GM19043 (cell line): Measurements from ENCODE around the gene WEE2.
A peak's percentile ranks its signal among the peaks of the same experiment; 100 is the strongest.
"Not testable (repeated sequence)": the region's sequence is repeated elsewhere in the genome, so short reads cannot be mapped to it uniquely, and the experiment has no call there.

ENCODE experiments used
- ATAC-seq: cut with Tn5 transposase; IDR thresholded peaks from one replicate; pipeline ENCODE4 v1.9.1; 2021; ENCODE audit warnings: low read depth; ENCODE audit not compliant: unreplicated experiment

Gene WEE2

DNA sequence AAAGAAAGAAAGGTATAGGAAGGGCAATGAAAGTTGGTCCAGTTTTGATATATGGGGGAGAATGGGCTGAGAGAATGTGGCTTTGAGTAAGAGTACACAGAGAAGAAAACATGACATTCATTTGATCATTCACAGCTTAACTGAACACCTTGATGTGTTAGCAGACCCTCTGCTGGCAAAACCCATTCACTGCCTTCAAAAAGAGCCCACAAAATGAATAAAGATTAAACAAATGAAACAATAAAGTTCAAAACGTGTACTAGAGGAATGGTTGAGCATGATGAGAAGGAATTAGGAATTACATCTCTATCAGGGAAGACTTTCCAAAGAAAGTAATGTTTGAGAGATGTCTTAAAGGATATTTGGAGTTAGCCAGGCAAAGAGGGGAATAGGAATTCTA, 2.1 kb downstream of the WEE2 start:
- no peak for ATAC-seq

DNA sequence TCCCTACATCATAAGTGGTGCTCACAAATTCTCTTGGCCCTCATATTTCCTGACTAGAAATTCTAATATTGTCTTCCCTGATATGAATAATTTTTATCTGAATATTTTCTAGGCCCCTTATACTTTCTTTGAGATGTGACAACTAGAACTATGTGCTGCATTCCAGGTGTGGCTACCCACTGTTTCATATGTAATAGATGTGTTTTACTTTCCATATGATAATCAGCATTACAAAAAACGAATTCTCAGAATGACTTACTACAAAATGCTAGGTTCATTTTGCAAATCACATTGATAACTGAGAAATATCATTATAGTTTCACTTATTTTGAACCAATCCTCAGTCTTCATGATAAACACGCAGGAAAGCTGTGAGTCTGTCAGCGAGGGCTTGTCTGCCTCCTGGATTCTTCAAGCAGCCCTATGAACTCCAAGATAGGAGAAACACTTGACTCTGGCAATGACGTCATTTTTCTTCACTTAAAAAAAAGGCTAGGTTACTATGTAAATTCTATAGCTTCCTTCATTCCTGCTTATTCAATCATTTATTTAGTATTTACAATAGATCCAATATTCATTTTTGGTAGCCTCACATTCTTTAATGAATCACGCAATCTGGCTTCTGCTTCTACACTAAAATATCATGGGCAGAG, 4.6 kb downstream of the WEE2 start:
- no peak for ATAC-seq

GRCh38 chr7:141713890-141714289, 5.7 kb downstream of the WEE2 start:
- ATAC-seq = no peak

DNA sequence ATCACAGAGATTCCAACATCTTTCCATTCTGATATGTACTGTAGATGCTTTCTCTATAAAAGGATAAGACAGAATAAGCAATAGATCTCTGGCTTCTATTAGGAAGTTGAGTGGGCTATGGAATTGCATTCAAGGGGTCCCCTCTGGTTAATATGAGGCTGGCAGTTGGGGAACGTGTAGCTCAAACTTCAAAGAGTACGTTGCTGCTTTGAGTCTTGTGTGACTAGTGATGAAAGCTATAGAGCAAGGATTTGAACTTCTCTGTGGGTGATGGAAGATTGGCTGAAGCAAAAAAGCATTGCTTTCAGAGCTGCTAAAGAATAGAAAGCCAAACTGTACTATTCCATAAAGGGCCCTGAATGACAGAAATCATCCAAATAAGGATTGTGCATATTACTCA, 6.4 kb downstream of the WEE2 start:
- no peak for ATAC-seq

DNA sequence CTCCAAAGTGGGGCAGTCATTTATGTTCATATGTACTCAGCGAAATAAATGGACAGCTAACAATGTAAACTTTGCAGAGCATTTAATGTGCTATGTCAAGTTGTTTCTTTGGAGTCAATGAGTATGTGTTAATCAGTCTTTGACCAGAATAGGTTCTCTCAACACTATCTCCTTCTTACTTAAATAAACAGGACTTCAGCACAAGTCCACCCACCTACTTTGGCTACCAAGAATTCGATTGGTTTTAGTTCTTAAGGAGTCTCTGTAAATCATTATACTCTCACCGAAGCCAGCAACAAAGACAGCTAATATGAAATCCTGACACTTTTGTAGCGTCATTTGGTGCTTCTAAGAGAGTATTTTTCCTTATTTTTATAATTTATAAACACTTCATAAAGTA, 6.9 kb downstream of the WEE2 start:
- no peak for ATAC-seq

GRCh38 chr7:141715794-141716689, 7.9 kb downstream of the WEE2 start:
- no peak for ATAC-seq

DNA sequence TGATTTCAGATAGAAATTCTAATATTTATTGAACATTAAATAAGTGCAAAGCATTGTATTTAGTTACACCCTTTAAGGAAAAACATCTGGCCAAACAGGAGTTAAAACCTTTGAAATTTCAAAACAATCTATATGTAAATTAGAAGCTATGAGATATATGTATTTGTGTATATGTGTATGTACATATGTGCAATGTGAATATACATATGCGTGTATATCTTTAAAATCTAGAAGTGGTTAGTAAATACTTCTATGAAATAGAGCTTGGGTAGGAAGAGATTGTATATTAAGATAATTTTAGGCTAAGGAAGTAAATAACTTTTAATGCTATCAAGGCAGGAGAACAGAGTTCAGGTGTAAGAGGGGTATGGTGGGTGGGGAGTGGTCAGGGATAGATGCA, 9.3 kb downstream of the WEE2 start:
- ATAC-seq = no peak

- no peak for ATAC-seq
Measured at GRCh38 chr7:141722529-141722928, 14.4 kb downstream of the WEE2 start.

- no peak for ATAC-seq
Measured at GRCh38 chr7:141729020-141729419, 20.9 kb downstream of the WEE2 start.

DNA sequence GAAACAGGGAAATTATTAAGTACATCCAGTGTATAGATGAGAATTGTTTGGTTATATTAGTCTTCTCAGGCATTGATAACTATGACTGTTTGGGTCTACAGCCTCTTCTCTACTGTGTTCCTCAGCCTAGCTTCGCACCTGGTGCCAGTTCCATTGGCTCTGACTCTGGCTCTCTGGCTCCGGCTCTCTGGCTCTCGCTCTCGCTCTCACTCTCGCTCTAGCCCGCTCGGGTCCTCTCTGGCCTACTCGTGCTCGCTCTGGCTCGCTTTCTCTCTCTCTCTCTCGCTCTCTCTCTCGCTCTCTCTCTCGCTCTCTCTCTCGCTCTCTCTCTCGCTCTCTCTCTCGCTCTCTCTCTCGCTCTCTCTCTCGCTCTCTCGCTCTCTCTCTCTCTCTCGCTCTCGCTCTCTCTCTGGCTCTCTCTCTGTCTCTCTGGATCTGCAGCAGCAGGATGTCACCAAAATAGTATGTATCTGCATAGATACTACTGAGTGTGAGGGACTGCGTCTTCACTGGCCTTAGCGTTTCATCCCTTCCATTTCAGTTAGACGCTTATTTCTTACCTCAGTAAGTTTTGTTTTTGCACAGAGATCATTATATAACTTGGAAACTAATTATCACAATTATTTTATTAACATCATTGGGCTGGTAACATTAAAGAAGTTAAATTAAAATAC, 23.5 kb downstream of the WEE2 start:
- no peak for ATAC-seq

DNA sequence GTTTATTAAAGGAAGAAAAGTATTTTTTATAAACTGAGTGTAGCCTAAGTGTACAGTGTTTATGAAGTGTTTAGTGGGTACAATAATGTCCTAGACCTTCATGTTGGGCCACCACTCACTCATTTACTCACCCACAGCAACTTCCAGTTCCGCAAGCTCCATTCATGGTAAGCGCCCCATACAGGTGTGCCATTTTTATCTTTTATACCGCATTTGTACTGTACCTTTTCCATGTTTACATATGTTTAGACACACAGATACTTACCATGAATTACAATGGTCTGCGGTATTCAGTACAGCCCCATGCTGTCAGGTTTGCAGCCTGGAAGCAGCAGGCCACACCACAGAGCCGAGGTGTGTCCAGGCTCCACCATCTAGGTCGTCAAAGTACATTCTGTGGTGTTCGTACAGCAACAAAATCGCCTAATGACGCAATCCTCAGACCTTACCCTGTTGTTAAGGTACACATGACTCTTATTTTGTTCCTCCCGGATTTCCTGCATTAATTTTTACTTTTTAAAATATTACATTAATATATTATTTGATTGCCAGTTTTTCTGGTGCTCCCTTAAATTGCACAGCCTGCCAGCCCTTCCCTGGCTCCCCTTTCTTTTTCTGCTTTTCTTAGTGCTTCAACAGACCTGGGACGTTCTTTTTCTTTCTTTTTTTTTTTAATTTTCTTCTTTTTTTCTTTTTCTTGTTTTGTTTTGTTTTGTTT, 29.1 kb downstream of the WEE2 start:
- no peak for ATAC-seq

- ATAC-seq = peak; percentile 85
Measured at GRCh38 chr7:141737836-141738591, 29.9 kb downstream of the WEE2 start, which contains the start of gene SSBP1. Gene SSBP1 (plus strand): TSS chr7:141738358. CDS start chr7:141739167, 809 bp downstream.

DNA sequence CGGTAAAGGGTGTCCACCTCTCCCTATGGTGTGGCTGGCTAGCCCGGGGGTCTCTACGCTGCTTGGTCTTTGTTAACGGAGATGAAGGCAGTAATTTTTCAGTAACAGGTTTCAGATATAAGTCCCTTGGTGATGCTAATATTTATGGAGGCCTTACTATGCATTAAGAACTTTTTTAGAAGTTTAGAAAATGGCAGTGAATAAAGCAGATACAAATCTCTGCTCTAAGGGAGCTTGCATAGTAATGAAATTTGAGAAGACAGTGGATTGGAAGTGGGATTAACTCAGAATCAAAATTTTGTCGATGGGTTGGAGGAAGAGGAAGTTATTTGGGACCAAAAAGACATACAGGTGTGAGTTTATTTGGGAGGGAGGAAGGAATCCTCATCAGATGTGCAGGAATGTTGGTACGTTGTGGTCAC, 30.4 kb downstream of the WEE2 start:
- peak; percentile 34 for ATAC-seq

- ATAC-seq = no peak
Measured at GRCh38 chr7:141739250-141739649, 31.1 kb downstream of the WEE2 start.

DNA sequence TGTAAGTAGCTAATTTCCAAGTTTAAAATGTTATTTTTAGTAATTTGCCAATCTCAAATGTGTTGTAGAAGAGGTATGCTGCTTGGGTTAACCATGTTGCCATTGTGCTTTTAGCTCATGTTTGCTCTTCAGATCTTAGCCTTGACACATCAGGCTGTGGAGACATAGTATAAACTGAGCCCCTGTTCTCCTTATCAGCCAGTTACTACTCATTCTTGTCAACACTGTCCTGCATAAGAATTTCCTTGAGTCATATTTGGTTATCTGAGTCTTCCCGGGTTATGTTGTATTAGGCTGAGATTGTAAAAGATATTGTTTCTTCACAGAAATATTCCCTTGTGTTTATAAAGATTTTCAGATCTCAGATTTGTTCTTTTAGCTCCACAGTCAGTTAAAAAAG, 34.1 kb downstream of the WEE2 start:
- ATAC-seq = no peak

GRCh38 chr7:141744131-141744530, 36.0 kb downstream of the WEE2 start:
- ATAC-seq = no peak

DNA sequence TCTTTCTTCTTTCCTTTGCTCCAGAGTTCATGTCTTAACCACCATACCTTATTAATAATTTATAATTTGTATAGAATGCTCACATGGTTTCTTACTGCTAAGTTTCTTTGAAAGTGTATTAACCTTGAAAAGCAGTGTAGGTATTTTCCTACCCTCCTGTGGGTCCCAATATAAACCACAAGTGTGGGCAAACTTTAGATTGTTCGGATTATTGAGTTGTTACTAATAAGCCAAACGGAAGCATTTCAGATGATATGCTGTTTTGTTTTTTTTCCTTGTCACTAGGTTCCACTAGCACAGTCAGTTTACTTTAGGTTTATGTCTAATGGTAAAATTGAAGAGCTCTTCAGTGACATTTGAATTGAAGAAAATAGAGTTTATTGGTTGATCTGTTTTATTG, 40.2 kb downstream of the WEE2 start:
- ATAC-seq = no peak

DNA sequence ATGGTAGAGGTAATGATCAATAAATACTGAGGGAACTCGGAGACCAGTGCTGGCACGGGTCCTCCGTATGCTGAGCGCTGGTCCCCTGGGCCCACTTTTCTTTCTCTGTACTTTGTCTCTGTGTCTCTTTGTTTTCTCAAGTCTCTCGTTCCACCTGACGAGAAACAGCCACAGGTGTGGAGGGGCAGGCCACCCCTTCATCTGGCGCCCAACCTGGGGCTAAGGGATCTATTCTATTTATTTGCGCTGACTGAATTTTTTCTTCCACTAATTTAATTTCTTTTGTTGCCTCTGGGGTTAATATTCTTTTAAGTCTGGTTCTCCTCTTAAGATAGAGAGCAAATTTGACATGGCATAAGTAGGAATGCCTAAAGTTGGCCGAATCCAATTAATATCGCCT, 43.8 kb downstream of the WEE2 start:
- ATAC-seq = not testable (repeated sequence)

- no peak for ATAC-seq
Measured at GRCh38 chr7:141752634-141753033, 44.5 kb downstream of the WEE2 start.

GRCh38 chr7:141754939-141755338, 46.8 kb downstream of the WEE2 start:
- no peak for ATAC-seq
